ENCODE data around the gene WSCD1.

WSCD1 gene

DNA sequence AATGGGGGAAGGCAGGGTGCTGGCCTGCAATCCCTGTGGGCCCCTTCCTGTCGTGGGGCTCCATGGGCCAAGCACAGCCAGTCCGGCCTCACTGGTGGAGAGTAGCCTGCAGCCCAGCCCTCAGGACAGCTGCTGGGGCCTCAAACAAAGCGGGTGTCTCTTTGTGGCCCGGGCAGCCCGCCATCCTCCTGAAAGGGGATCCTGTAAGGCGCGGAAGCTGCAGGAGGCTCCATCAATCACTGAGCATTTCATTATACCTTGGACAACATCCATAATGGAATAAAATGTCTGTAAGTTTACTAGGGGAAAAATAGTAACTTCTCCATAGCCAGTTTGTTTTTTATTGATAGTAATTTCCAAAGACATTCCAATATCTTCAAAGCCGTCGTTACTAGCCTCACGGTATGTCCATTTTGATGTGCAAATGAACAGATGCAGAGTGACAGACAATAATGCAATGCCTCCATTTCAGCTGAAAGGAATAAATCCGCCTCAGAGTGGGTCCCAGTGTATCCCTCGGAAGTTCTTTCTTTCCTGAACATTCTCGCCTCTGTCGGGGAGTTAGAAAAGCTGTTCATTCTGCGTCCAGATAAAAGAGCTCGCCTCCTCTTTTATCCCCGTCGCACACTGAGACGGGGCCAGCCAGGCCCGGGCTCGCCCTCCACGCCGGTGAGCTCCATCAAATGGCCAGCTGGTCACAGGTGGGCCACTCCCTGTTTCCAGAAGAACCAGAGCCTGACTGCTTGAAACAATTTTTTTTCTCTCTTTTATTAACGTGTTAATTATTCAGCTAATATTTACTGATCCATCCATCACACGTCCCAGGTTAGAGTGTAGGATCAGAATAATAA, 14.4 kb downstream of the WSCD1 start:
- no peak overlapping the region for H3K4me3 ChIP-seq (ENCODE audit: low read length)
- no peak for DNase-seq (ENCODE audit: low read depth)
- TF ChIP-seq, protein P1, sequence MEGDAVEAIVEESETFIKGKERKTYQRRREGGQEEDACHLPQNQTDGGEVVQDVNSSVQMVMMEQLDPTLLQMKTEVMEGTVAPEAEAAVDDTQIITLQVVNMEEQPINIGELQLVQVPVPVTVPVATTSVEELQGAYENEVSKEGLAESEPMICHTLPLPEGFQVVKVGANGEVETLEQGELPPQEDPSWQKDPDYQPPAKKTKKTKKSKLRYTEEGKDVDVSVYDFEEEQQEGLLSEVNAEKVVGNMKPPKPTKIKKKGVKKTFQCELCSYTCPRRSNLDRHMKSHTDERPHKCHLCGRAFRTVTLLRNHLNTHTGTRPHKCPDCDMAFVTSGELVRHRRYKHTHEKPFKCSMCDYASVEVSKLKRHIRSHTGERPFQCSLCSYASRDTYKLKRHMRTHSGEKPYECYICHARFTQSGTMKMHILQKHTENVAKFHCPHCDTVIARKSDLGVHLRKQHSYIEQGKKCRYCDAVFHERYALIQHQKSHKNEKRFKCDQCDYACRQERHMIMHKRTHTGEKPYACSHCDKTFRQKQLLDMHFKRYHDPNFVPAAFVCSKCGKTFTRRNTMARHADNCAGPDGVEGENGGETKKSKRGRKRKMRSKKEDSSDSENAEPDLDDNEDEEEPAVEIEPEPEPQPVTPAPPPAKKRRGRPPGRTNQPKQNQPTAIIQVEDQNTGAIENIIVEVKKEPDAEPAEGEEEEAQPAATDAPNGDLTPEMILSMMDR (conservative IDR thresholded peaks at IDR 0.05; ENCODE audit: low read length), result no peak

DNA sequence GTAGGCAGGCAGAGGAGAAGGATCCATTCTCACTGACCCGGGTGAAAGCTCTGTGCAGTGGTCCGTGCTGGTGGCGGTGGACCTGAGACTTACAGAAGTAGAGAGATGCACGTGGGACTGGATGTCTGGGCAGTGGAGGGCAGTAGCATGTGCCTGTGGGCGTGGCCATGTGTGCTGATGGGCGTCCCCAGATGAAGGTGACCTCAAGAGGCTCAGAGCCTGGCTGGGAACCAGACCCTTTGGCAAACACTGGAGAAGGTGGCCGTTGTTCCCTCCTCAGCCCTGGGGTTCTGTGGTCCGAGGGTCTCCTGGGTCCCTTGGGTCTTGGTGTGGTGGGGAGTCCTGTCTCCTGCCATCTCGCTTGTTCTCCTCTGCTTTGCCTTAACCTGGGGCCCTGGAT, 15.6 kb downstream of the WSCD1 start:
- no peak for DNase-seq (ENCODE audit: low read depth)
- H3K4me3 ChIP-seq (ENCODE audit: low read length), result no peak overlapping the region
- TF ChIP-seq, protein P1 (conservative IDR thresholded peaks at IDR 0.05; ENCODE audit: low read length), result no peak

DNA sequence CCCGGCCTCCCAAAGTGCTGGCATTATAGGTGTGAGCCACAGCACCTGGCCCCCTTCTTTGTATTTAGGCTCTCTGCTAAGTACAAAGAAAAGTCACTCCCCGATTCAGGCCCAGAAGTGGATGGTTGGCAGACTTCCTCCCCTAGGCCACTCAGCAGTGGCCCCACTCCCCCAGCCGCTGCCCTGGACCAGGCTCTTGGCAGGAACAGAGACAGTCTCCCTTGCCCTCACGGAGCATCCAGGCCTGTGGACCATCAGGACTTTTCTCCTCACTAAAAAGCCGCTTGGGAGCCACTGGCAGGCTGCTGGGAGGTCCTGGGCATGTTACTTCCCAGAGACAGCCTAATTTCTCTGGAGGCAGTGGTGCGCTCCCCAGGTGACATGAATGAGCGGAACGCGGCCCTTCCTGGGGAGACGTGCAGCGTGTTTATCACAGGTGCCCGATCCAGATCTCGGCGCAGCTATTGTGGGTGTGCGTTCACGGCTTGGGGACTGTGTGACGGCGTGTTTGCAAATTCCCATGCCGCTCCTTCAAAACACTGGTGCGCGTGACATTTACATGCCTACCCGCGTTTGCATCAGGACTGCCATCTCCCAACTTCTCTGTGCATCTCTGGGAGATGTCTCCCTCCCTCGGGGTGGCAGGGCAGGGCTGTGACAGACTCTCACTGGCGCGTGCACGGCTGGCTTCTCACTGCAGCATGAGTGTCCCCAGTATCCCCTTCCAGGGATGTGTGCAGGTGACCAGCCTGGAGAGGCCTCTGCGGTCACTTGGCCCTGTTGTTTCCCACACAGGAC, 16.6 kb downstream of the WSCD1 start:
- no peak overlapping the region for H3K4me3 ChIP-seq (ENCODE audit: low read length)
- TF ChIP-seq, protein P1 (conservative IDR thresholded peaks at IDR 0.05; ENCODE audit: low read length), result no peak
- no peak for DNase-seq (ENCODE audit: low read depth)

DNA sequence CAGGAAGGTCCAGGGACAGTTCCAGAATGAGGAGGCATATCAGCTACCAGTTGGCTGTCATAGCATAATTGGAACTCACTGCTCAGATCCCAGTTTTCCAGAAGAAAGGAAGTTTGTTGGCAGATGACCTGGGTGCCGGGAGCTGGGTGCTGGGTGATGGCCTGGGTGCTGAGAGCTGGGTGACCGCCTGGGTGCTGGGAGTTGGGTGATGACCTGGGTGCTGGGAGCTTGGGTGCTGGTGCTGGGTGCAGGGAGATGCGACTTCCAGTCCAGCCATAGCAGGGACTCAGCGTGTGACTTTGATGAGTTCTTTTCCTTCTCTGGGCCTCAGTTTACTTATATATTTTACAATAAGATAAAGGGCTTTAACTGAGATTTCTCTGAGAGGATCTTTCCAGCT, 18.0 kb downstream of the WSCD1 start:
- DNase-seq (ENCODE audit: low read depth), result no peak
- TF ChIP-seq, protein P1 (conservative IDR thresholded peaks at IDR 0.05; ENCODE audit: low read length), result no peak
- no peak overlapping the region for H3K4me3 ChIP-seq (ENCODE audit: low read length)

DNA sequence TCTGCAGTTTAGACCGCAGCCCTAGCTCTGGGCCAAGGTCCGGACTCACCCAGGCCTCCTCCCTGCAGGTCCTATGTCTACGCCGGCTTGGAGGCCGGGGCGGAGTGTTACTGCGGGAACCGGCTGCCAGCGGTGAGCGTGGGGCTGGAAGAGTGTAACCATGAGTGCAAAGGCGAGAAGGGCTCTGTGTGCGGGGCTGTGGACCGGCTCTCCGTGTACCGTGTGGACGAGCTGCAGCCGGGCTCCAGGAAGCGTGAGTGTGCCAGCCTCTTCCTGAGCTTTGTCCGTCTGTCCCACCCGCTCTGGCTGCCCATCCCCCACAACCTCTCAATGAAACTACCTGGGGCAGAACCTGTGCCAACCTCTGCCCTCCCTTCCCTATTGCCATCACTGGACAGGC, 20.1 kb downstream of the WSCD1 start:
- TF ChIP-seq, protein P1 (conservative IDR thresholded peaks at IDR 0.05; ENCODE audit: low read length), result no peak
- no peak for DNase-seq (ENCODE audit: low read depth)
- H3K4me3 ChIP-seq (ENCODE audit: low read length), result no peak overlapping the region

DNA sequence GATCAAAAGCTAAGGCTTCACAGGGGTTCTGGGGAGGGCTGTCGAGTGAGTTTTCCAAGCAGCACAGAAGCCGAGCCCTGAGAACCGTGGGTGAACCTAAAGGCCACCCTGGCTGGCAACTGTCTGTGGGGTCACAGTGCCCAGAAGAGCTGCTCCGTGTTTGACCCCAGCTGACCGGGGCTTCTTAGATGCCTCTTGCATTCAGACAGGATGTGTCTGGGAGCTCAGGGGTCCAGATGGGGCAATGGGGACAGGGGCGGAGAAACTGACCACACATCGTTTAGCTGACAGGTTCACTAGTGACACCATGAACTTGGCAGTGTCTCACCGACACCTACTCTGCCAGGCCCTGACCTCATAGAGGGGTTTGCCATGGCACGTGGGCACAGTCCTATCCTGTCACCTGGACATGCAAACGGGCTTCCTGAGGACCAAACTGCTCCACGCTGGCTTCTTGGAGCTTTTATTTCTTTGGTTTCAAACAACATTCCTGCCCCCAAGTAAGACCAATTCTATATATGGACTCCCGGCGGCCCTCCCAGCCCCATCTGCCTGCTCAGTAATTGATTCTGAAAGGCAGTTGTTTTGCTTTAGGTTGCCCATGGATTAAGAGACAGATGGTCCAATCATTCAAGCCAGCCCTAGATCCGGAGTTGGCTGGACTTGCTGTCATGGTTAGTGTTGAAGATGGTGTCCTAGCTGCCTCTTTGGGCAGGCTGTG, 22.2 kb downstream of the WSCD1 start:
- TF ChIP-seq, protein P1 (conservative IDR thresholded peaks at IDR 0.05; ENCODE audit: low read length), result no peak
- DNase-seq (ENCODE audit: low read depth), result no peak
- no peak overlapping the region for H3K4me3 ChIP-seq (ENCODE audit: low read length)

Measured in AG10803 (cell line).